GM12875 (cell line): Measurements from ENCODE around the gene GALNT13.

Source experiments
- H3K4me3 ChIP-seq: one replicate; pipeline ENCODE4 v1.5.1; 2011; ENCODE audit warnings: low read depth, low read length, control low read depth
- TF ChIP-seq, protein P1 (sequence below): IDR thresholded peaks from 2 replicates; pipeline ENCODE4 v1.5.1; 2011; ENCODE audit warnings: low read depth, mild to moderate bottlenecking, control low read depth, inconsistent platforms, low read length, moderate library complexity, borderline replicate concordance; ENCODE audit not compliant: insufficient read depth

The GALNT13 gene

DNA sequence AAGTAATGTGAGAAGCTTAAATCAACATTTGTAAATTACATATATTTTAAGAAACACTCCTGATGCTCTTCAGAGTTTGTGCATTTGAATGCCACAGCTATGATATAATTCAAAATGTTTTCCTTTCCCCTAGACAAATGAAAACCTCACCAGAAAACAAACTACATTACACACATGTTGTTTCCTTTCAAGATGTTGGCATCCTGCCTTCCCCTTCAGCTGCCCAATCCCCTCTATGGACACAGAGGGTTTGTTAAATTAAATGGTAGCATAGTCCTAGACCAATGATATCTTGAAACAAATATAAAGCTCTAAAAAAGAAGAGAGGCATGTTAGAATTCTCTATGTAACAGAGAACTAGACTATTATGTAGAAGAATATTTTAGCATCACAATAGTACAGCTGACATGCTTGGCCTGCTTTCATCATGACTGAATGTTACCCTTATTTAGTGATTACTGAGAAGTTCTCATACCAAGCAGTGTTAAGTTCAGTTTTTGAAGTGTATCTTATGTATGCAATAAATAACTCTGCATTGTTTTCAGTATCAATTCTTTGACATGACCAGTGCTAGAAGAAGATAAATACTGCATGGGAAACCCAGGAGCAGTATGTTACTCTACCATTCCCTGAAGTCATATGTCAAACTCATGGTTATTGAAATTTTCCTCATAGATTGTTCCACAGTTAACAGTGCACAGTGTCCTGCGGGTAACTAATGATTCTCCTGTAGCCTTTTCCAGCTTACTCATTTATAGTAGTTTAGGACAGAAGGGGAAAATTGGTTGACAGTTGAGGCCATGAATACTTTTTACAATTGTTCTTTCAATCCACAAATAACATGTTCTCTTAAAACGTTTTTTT is 510.4 kb downstream of the GALNT13 start:
- TF ChIP-seq, protein P1, sequence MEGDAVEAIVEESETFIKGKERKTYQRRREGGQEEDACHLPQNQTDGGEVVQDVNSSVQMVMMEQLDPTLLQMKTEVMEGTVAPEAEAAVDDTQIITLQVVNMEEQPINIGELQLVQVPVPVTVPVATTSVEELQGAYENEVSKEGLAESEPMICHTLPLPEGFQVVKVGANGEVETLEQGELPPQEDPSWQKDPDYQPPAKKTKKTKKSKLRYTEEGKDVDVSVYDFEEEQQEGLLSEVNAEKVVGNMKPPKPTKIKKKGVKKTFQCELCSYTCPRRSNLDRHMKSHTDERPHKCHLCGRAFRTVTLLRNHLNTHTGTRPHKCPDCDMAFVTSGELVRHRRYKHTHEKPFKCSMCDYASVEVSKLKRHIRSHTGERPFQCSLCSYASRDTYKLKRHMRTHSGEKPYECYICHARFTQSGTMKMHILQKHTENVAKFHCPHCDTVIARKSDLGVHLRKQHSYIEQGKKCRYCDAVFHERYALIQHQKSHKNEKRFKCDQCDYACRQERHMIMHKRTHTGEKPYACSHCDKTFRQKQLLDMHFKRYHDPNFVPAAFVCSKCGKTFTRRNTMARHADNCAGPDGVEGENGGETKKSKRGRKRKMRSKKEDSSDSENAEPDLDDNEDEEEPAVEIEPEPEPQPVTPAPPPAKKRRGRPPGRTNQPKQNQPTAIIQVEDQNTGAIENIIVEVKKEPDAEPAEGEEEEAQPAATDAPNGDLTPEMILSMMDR = no peak
- H3K4me3 ChIP-seq = no peak overlapping the region

DNA sequence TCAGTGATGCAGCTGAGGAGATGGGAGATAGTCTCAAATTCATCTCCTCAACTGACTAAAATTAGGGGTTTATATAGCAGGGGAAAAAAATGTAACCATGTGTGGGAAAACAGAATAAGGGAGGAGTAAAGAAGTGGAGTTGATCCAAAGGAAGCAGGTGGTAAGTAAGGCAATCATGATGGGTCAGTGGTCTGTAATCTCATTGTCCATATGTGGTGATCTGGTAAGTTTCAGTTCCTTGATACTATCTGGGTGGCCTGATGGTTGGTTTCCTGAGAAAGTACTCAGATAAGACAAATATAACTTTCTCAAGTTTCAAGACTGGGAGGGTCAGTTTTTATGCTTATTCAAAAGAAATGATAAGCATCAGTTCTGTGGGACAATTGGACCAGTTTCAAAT is 514.5 kb downstream of the GALNT13 start:
- H3K4me3 ChIP-seq = no peak overlapping the region

DNA sequence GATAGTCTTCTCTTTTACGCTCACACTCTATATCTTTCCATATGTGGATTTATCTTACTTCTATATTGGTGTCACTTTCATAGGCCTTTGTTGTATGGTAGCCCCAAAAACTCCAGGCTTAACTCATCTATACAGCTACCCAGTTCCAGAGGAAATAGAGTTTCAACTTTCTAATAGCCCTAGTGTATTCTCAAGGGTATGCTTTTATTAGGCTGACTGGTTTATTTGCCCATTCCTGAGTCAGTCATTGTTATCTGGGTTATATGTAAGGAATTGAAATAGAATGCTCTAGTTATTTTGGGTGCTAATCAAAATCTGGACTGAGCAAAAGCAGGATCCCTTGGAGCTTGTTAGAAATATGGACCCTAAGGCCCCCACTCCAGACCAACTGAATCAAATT is 519.3 kb downstream of the GALNT13 start:
- TF ChIP-seq, protein P1 = no peak
- H3K4me3 ChIP-seq = no peak overlapping the region

More for the DNA sequence above, 514.5 kb downstream of the GALNT13 start:
- TF ChIP-seq, protein P1 = no peak

DNA sequence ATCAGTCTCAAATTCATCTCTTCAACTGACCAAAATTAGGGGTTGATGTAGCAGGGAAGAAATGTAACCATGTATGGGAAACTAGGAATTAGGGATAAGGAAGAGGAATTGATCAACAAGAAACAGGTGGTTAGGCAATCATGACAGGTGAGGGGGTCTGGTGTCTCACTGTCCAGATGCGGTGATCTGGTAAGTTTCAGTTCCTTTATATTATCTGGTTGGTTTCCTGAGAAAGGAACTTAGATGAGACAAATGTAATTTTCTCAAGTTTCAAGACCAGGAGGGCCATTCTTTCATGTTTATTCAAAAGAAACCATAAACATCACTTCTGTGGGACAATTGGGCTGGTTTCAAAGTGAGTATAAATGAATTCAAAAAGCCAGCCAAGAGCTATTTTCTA is 520.5 kb downstream of the GALNT13 start:
- no peak overlapping the region for H3K4me3 ChIP-seq
- TF ChIP-seq, protein P1 = no peak

DNA sequence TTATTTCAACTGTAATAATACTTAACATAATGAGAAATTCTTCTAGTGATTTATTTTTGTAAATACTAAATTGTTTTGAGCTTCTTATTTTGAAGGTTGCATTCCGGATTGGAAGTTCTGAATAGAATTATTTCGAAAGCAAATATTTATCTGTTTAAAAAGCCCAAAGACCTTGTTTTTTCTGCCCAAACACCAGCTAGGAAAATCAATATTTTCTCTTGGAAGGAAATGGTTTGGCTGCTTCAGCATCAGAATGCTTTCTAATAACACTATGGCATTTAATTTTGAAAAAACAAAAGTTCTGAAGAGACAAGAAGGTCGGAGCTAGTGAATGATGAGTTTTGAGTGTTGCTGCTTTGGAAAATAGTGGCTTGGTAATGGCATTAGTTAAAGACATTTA is 522.9 kb downstream of the GALNT13 start:
- H3K4me3 ChIP-seq = no peak overlapping the region
- TF ChIP-seq, protein P1 = no peak

DNA sequence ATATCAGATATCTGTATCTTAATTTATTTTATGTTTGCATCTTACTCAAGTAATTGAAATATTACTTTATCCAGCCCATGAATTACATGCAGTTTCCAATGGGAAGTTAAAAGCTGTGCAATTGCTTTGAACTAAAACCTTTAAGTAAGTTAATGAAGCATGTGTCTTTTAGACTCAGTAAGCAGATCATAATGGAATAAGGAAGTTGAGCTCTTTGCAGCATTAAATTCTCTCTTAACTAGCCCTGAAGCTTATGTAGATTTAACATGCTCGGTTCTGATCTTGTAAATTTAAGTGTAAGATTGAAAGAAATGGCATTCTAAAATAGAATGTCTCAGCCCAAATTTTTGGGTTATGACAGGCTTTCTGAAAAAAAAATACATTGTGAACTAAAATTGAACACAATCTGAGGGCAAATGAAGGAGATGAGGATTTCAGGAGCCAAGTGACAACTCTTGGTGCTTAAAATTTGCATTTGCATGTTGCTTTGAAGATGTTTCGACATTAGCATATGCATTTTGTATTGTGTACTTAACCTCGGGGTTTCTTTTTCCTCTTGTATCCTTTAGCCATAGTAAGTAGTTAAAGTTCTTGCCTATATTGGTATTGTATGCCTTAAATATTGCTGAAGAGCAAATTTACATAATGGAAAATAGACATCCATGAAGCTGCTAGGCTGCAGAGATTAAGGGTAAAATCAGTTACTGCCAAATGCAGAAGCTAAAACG is 529.0 kb downstream of the GALNT13 start:
- no peak overlapping the region for H3K4me3 ChIP-seq

More for the DNA sequence above, 529.0 kb downstream of the GALNT13 start:
- TF ChIP-seq, protein P1 = no peak
